Panc1 (cell line): ENCODE results near the gene SLAMF7.

ENCODE experiments used
- CTCF ChIP-seq: fragments of 450-650 bp; IDR thresholded peaks from 2 replicates; pipeline ENCODE4 v1.5.1; 2017; ENCODE audit warnings: mild to moderate bottlenecking
- POLR2AphosphoS5 ChIP-seq: IDR thresholded peaks from 2 replicates; pipeline ENCODE4 v1.6.1; 2012; ENCODE audit warnings: mild to moderate bottlenecking, low read depth, low read length, moderate library complexity

- TF ChIP-seq CTCF = no peak
- TF ChIP-seq POLR2AphosphoS5 = no peak
These were observed 24.9 kb downstream of the SLAMF7 start for GRCh38 chr1:160763993-160764392.
